Right ventricle myocardium inferior (tissue), 1 donor: ENCODE data around the gene AKAP8. TPM values are rescaled to one million over a fixed set of nuclear protein-coding genes. Genes with fewer than 3 reads are reported as not detected.
"Not testable (repeated sequence)": the region's sequence is repeated elsewhere in the genome, so short reads cannot be mapped to it uniquely, and the experiment has no call there.

Source experiments
- ATAC-seq: fragments of 200-7000 bp; cut with Tn5 transposase; one replicate; pipeline ENCODE4 v1.9.1; 2020; ENCODE audit warnings: mild to moderate bottlenecking, moderate library complexity
- DNase-seq: peaks from one replicate; pipeline ENCODE4 v3.0.0; 2021; ENCODE audit errors: missing footprints
- intact Hi-C: fragments of 100-400 bp; cut with DNase I; formaldehyde crosslinking; loops from one replicate; pipeline ENCODE4 v1.11.0; 2022
- total RNA-seq: library from RNA; stranded (reverse); fragmentation: NEBNext Ultra II Directional; extraction: Animal tissue kit (Norgen Biotek cat#: 25700); gene quantifications from one replicate; pipeline ENCODE4 v1.2.1, GENCODE V29; 2021
- donor health status: DM: no; HTN: yes; CAD: no; lungs with severe emphysema.

Gene AKAP8
- total RNA-seq, 1 donor from 2014 or later: 19.8 TPM

GRCh38 chr19:15357906-15358305 is 21.7 kb downstream of the AKAP8 start:
- DNase-seq (no peak), ATAC-seq (no peak)
- intact Hi-C loops: no loop called here

- ATAC-seq: peak; percentile 40
- intact Hi-C loops: no loop called here
Observed at GRCh38 chr19:15354566-15355296, 24.9 kb downstream of the AKAP8 start.

GRCh38 chr19:15353908-15354307 is 25.7 kb downstream of the AKAP8 start:
- intact Hi-C loops: no loop called here
- DNase-seq (no peak), ATAC-seq (no peak)

More at GRCh38 chr19:15354566-15355296, 24.9 kb downstream of the AKAP8 start:
- no peak for DNase-seq

- intact Hi-C loops, DNase-seq, ATAC-seq: not testable (repeated sequence)
Observed at GRCh38 chr19:15352535-15352934, 27.1 kb downstream of the AKAP8 start.

- intact Hi-C loops, ATAC-seq, DNase-seq: not testable (repeated sequence)
Observed at GRCh38 chr19:15341328-15341727, 38.3 kb downstream of the AKAP8 start.

GRCh38 chr19:15340086-15340485 is 39.5 kb downstream of the AKAP8 start:
- no peak for ATAC-seq
- intact Hi-C loops: no loop called here
- no peak for DNase-seq

- intact Hi-C loops: no loop called here
- DNase-seq: no peak
- ATAC-seq: no peak
Observed at GRCh38 chr19:15337202-15337601, 42.4 kb downstream of the AKAP8 start.

- peak; percentile 28 for ATAC-seq
- DNase-seq, intact Hi-C loops: not testable (repeated sequence)
Observed at GRCh38 chr19:15335992-15336391, 43.6 kb downstream of the AKAP8 start.

GRCh38 chr19:15332311-15332996 is 47.1 kb downstream of the AKAP8 start, which contains the start of gene BRD4:
BRD4 (minus strand) TSS chr19:15332539; CDS start chr19:15273099, 59,440 bp downstream.
- DNase-seq: peak; percentile 90

GRCh38 chr19:15331419-15332310 is 47.9 kb downstream of the AKAP8 start:
- ATAC-seq: peak; percentile 28
- intact Hi-C loops: no loop called here

More at GRCh38 chr19:15332311-15332996, 47.1 kb downstream of the AKAP8 start, which contains the start of gene BRD4:
- intact Hi-C loops: no loop called here
- ATAC-seq: peak; percentile 79

GRCh38 chr19:15330801-15331418 is 48.7 kb downstream of the AKAP8 start:
- ATAC-seq (no peak), DNase-seq (no peak)
- intact Hi-C loops: no loop called here

More at GRCh38 chr19:15331419-15332310, 47.9 kb downstream of the AKAP8 start:
- peak; percentile 86 for DNase-seq

- intact Hi-C loops: loop anchor here (5.0 kb wide), 2 partner anchors 46 to 49 kb away; partner anchors contain the start of gene AKAP8
- ATAC-seq: no peak
- no peak for DNase-seq
Observed at GRCh38 chr19:15328312-15328711, 51.3 kb downstream of the AKAP8 start.

GRCh38 chr19:15324791-15325519 is 54.6 kb downstream of the AKAP8 start:
- DNase-seq: no peak
- intact Hi-C loops: loop anchor here (2.0 to 5.0 kb wide), 3 partner anchors 32 to 52 kb away; partner anchors contain the start of gene AKAP8
- ATAC-seq: peak; percentile 73

- ATAC-seq (peak; percentile 62), DNase-seq (no peak)
- intact Hi-C loops: loop anchor here (2.0 kb wide), 1 partner anchor 31 kb away; no protein-coding TSS in a partner anchor
Observed at GRCh38 chr19:15323496-15324235, 55.9 kb downstream of the AKAP8 start.

GRCh38 chr19:15321739-15322138 is 57.8 kb downstream of the AKAP8 start:
- ATAC-seq (no peak), DNase-seq (no peak)
- intact Hi-C loops: no loop called here

GRCh38 chr19:15320116-15320515 is 59.5 kb downstream of the AKAP8 start:
- no peak for DNase-seq
- ATAC-seq: no peak
- intact Hi-C loops: no loop called here

GRCh38 chr19:15318241-15318691 is 61.3 kb downstream of the AKAP8 start:
- ATAC-seq (no peak), DNase-seq (no peak)
- intact Hi-C loops: no loop called here
